Measurements from ENCODE around the gene ERO1B.
A peak's percentile ranks its signal among the peaks of the same experiment; 100 is the strongest.
"Not testable (repeated sequence)": the region's sequence is repeated elsewhere in the genome, so short reads cannot be mapped to it uniquely, and the experiment has no call there.

Gene ERO1B

DNA sequence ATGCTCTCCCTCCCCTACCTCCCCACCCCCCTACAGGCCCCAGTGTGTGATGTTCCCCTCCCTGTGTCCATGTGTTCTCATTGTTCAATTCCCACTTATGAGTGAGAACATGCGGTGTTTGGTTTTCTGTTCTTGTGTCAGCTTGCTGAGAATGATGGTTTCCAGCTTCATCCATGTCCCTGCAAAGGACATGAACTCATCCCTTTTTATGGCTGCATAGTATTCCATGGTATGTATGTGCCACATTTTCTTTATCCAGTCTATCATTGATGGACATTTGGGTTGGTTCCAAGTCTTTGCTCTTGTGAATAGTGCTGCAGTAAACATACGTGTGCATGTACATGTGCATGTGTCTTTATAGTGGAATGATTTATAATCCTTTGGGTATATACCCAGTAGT is 95.3 kb downstream of the ERO1B start:
- H3K27me3 Mint-ChIP-seq; ATAC-seq (replicated peaks); H3K27ac Mint-ChIP-seq; H3K9me3 Mint-ChIP-seq; H3K4me3 Mint-ChIP-seq; DNase-seq: not testable (repeated sequence)
- Mint-ChIP-seq H3K36me3 (ENCODE audit: insufficient read depth) (peaks cover 14% of the 10 kb centered on the region), H3K4me1 (ENCODE audit: low read depth in 2 of 2) (peaks cover 3 to 23% of the 10 kb centered on the region in 2 donors)

DNA sequence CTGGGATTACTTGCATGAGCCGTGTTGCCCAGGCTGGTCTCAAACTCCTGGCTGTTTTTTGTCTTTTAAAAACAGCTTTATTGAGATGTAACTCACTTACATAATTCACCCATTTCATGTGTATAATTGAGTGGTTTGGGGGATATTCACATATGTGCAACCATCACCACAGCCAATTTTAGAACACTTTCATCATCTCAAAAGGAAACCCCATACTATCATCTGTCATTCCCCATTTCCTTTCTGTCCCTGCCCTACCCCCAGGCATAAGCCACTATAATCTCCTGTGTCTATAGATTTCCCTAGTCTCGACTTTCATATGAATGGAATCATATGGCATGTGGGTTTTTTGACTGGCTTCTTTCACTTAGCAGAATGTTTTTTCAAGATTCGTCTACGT is 96.1 kb downstream of the ERO1B start:
- H3K27me3 Mint-ChIP-seq: no peaks in the 10 kb centered on the region
- H3K36me3 Mint-ChIP-seq (ENCODE audit: insufficient read depth): peaks cover 19% of the 10 kb centered on the region
- no peaks in the 10 kb centered on the region for H3K9me3 Mint-ChIP-seq
- no peak for ATAC-seq (replicated peaks)
- H3K4me3 Mint-ChIP-seq: no peak overlapping the region
- peaks cover 3 to 19% of the 10 kb centered on the region in 2 donors for H3K4me1 Mint-ChIP-seq (ENCODE audit: low read depth in 2 of 2)
- H3K27ac Mint-ChIP-seq: peak overlapping the region in 1 of 2 donors; percentile 55
- DNase-seq: no peak

DNA sequence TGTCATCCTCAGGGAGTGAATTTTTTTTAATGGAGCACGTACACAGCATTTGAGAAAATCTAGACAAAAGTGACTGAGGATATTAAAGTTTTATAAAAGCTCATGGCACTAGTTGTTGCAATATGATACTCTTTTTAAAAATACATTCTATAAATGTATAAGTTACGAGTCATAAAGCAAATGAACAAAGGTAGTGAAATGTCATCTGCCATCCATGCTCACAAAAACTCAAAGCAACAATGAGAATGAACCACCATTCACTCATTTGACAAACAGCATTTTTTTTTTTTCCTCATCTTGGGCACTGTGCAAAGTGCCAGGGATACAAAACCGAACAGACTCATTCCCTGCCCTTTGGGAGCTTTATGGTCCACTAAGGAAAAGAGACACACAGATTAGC is 100.7 kb downstream of the ERO1B start:
- no peaks in the 10 kb centered on the region for H3K27me3 Mint-ChIP-seq
- H3K4me3 Mint-ChIP-seq: no peak overlapping the region
- ATAC-seq (replicated peaks): no peak
- H3K4me1 Mint-ChIP-seq (ENCODE audit: low read depth in 2 of 2): peaks cover 0 to 3% of the 10 kb centered on the region in 2 donors
- H3K27ac Mint-ChIP-seq: no peak overlapping the region
- DNase-seq: no peak
- no peaks in the 10 kb centered on the region for H3K9me3 Mint-ChIP-seq
- peaks cover 24% of the 10 kb centered on the region for H3K36me3 Mint-ChIP-seq (ENCODE audit: insufficient read depth)

DNA sequence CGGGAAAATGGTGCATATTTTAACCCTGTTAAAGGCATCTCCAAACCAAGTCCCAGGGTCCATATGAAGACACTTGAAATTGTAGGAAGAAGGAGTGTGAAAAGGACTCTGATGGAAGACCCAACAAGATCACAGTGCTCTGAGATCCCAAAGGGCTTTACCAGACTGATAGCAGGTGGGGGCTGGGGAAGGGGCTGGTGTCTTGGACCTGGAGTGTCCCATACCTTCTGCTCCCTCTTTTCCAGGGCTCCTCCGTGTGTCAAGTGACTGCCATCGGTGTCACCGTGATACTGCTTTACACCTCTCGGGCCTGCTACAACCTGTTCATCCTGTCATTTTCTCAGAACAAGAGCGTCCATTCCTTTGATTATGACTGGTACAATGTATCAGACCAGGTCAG is 102.1 kb downstream of the ERO1B start:
- Mint-ChIP-seq H3K9me3 (no peaks in the 10 kb centered on the region), H3K4me3 (no peak overlapping the region), H3K27me3 (no peaks in the 10 kb centered on the region), H3K27ac (no peak overlapping the region), H3K36me3 (ENCODE audit: insufficient read depth) (peaks cover 24% of the 10 kb centered on the region), H3K4me1 (ENCODE audit: low read depth in 2 of 2) (peaks cover 0 to 1% of the 10 kb centered on the region in 2 donors)
- DNase-seq: no peak
- no peak for ATAC-seq (replicated peaks)

DNA sequence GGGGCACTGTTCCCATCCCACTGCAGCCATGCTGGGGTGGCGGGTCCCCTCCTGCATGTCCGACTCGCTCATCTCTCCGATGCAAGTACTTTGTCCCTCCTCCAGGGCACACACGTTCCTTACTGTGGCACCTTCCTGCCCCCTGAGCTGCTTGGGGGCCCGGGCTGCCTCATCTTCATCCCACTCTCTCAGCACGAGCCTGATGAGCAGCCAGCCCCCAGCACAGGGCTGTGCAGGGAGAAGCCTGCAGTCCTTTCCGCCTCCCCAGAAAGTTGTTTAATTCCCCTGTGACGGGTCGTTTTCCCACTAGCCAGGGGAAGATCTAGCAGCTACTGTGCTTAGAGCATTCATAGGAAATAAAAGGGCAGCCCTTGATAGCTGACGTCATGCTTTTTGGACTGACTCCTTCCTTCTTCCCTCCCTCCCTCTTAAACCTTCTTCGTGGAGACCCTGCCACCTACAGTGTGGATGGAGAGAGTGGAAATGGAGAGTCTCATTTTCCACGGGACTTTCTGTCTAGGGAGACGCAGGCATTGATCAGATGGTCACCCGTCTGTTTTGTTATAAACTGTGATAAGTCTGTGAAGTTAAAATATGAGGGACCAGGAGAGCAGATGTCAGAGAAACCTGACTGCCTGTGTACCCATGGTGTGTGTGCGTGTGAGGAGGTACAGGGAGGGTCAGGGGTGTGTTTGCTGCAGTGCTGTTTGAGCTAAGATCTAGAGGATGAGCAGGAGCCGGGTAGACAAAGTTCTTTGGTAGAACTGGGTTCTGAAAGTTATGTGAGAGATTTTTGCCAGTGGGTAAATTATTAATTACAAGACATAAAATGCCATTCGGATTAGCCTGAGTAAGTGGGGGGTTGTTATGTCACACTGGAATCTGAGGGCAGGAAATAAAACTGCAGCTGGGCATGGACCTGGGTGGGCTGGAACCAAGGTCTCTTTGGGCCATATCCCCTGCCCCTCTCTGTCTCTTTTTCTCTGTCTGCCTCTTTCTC is 105.1 kb downstream of the ERO1B start:
- no peak for ATAC-seq (replicated peaks)
- Mint-ChIP-seq H3K27ac (peak overlapping the region in 1 of 2 donors; percentile 14), H3K9me3 (no peaks in the 10 kb centered on the region), H3K27me3 (no peaks in the 10 kb centered on the region), H3K4me1 (ENCODE audit: low read depth in 2 of 2) (peaks cover 0 to 8% of the 10 kb centered on the region in 2 donors), H3K4me3 (no peak overlapping the region), H3K36me3 (ENCODE audit: insufficient read depth) (peaks cover 33% of the 10 kb centered on the region)
- no peak for DNase-seq

DNA sequence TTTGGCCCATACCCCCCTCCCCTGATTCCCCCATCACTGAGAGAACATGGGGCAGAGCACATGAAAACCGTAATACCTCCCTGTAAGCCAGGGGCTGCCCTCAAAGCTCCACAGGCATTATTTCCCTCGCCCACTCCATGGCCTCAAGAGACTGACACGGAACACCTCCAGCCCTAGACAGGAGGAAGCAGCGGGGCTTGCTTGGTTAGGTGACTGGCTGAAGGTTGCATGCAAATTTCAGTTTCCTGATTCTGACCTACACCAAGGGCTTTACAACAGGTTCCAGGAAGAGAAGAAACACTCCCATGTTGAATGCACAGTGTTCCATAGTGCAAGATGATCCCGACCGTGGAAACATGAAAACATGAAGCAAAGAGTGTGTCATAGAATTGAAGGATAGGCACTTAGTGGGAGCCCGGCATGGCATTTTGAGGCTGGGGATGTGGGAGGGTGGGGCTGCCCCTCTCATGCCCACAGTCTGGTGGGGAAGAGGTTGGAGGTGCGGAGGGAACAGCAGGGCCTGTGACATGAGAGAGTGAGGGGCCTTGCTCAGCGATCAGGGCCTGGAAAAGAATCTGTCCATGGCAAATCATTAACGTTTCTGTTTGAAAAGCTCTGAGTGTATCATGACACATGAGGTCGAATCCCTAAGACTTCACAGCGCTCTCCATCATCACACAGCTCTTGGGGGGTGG is 106.0 kb downstream of the ERO1B start:
- H3K4me3 Mint-ChIP-seq: no peak overlapping the region
- no peaks in the 10 kb centered on the region for H3K27me3 Mint-ChIP-seq
- no peak for DNase-seq
- ATAC-seq (replicated peaks): no peak
- no peaks in the 10 kb centered on the region for H3K9me3 Mint-ChIP-seq
- H3K27ac Mint-ChIP-seq: no peak overlapping the region
- H3K36me3 Mint-ChIP-seq (ENCODE audit: insufficient read depth): peaks cover 31% of the 10 kb centered on the region
- peaks cover 0 to 8% of the 10 kb centered on the region in 2 donors for H3K4me1 Mint-ChIP-seq (ENCODE audit: low read depth in 2 of 2)

DNA sequence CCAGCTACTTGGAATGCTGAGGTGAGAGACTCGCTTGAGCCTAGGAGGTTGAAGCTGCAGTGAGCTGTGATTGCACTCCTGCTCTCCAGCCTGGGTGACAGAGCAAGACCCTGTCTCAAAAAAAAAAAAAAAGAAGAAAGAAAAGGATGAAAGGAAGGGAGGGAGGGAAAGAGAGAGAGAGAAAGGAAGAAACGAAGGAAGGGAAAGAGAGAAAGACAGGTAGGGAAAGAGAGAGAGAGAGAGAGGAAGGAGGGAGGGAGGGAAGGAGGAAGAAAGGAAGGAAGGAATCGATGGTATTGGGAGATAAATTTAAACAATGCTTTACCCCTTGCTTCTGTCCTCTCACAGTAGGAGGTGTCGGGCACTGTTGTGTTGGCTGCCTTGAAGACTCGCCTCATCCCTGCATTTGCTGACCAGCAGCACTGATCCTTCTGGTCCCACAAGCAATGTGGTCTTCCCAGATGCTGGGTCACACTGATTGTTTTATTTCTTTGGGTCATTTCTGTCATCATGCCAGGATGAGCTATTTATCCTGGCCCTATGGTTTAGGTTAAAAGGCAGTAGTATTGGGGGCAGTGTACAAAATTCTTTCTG is 108.5 kb downstream of the ERO1B start:
- Mint-ChIP-seq H3K36me3 (ENCODE audit: insufficient read depth) (peaks cover 27% of the 10 kb centered on the region), H3K27ac (no peak overlapping the region), H3K4me1 (ENCODE audit: low read depth in 2 of 2) (peaks cover 0 to 8% of the 10 kb centered on the region in 2 donors), H3K9me3 (no peaks in the 10 kb centered on the region), H3K4me3 (no peak overlapping the region), H3K27me3 (no peaks in the 10 kb centered on the region)
- DNase-seq (no peak), ATAC-seq (replicated peaks) (no peak)

DNA sequence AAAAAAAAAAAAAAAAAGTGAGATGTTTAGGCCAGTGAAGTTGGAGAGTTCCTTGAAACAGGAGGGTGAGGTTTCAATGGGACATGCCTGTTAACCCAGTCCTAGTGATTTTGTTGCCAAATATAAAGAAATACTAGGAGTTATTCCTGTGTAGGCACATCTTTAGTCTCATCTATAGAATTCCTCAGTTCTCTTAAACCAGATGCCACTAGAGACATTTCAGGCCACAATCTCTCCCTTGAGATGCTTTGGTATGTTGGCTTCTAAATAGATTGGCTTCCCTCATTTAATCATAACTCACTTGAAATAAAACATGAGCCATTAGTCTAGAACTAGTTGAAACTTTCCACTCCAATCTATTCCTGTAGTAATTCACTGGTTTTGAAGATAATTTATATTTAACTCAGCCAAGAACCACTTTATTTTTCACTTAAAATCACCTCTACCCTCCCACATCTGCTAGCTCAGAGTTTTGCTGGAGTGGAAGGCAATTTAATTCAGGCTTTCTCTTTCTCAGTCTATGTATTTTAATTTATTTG is 109.6 kb downstream of the ERO1B start:
- peaks cover 0 to 13% of the 10 kb centered on the region in 2 donors for H3K4me1 Mint-ChIP-seq (ENCODE audit: low read depth in 2 of 2)
- DNase-seq (no peak), ATAC-seq (replicated peaks) (no peak)
- no peaks in the 10 kb centered on the region for H3K9me3 Mint-ChIP-seq
- no peak overlapping the region for H3K4me3 Mint-ChIP-seq
- no peak overlapping the region for H3K27ac Mint-ChIP-seq
- H3K27me3 Mint-ChIP-seq: no peaks in the 10 kb centered on the region
- peaks cover 30% of the 10 kb centered on the region for H3K36me3 Mint-ChIP-seq (ENCODE audit: insufficient read depth)

DNA sequence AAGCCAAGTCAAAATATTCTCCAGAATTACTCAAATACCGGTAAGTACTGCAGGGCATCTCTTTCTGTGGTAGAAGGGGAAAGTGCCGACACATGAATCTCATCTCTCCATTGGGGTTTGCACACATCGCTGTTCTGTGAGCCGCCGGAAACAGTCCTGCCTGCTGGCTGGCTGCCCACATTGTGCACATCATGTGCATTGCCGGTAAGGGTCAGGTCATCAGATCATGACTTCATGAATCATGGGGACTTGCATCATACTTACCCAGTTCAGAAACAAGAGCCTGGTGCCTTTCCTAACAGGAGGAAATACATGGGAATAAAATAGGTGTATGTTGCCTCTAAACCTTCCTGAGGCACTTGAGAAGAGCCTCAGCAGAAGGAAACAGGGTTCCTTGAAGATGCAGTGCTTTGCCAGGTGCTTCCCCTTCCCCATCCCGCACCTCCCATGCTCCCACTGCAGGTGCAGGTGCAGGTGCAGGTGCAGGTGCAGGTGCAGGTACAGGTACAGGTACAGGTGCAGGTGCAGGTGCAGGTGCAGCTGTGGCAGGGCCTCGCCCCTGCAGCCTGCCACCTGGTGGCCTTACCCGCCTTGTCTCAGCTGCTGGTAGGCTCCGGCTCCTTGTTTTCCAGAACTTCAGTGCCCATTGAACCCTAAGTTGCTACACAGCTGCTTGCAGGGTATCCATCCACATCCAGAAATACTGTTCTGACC is 112.9 kb downstream of the ERO1B start:
- DNase-seq: no peak
- H3K27ac Mint-ChIP-seq: no peak overlapping the region
- H3K4me3 Mint-ChIP-seq: no peak overlapping the region
- H3K9me3 Mint-ChIP-seq: peaks cover 2 to 3% of the 10 kb centered on the region in 2 donors
- peaks cover 26% of the 10 kb centered on the region for H3K36me3 Mint-ChIP-seq (ENCODE audit: insufficient read depth)
- ATAC-seq (replicated peaks): peak; percentile 43
- no peaks in the 10 kb centered on the region for H3K27me3 Mint-ChIP-seq
- H3K4me1 Mint-ChIP-seq (ENCODE audit: low read depth in 2 of 2): peaks cover 7 to 29% of the 10 kb centered on the region in 2 donors

DNA sequence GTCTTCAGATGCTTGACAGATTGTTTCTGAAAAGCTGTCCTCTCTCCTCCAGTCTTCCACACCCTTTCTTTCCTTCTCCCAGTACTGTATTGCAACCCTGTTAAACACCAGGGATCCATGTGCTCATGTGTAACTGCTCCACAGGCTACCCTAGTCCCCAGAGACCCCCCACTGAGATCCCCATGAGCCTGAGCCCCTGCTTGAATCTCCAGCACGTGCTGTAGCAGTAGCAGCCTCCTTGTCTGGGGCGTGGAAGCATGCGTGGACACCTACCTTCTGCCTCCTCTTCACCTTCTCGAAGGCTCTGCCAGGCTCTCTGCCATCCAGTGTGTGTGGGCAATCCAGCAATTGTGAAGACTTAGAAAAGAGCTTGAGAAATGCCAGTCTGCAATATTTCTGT is 114.2 kb downstream of the ERO1B start:
- peaks cover 5 to 8% of the 10 kb centered on the region in 2 donors for H3K9me3 Mint-ChIP-seq
- no peak overlapping the region for H3K27ac Mint-ChIP-seq
- DNase-seq: no peak
- no peak overlapping the region for H3K4me3 Mint-ChIP-seq
- ATAC-seq (replicated peaks): no peak
- H3K4me1 Mint-ChIP-seq (ENCODE audit: low read depth in 2 of 2): peaks cover 15 to 38% of the 10 kb centered on the region in 2 donors
- no peaks in the 10 kb centered on the region for H3K27me3 Mint-ChIP-seq
- peaks cover 22% of the 10 kb centered on the region for H3K36me3 Mint-ChIP-seq (ENCODE audit: insufficient read depth)

DNA sequence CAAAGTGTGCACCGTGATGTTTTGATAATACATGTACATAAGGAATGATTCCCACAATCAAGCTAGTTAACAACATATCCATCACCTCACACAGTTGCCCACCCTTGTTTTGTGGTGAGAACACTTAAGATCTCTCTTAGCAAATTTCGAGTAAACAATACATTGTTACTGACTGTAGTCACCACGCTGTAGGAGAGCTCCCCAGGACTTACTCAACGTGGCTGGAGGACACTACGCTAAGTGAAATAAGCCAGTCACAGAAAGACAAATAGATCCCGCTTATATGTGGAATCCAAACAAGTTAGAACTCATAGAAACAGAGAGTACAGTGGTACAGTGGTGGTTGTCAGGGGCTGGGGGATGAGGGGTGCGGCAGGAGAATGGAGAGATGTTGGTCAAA is 114.6 kb downstream of the ERO1B start:
- peaks cover 5 to 8% of the 10 kb centered on the region in 2 donors for H3K9me3 Mint-ChIP-seq
- no peak for ATAC-seq (replicated peaks)
- H3K27ac Mint-ChIP-seq: peak overlapping the region in 1 of 2 donors; percentile 6

DNA sequence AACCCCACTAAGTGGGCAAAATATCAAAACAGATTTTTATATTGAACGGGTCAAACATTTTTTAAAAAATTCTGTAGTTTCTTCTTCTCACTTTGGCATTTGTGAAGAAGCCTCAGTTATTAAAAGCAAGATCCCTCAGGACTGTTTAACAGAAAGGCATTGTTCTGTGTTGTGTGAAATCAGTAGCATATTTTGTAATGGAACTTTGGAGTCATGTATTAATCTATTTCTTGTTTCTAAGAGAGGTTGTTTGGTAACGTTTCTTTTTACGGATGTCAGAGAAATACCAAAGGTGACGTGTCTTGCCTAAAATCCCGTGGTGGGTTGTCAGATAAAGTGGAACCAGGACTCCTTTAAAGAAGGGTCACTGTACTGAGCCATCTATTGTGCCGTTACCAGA is 115.7 kb downstream of the ERO1B start:
- Mint-ChIP-seq H3K27me3 (no peaks in the 10 kb centered on the region), H3K4me3 (no peak overlapping the region), H3K4me1 (ENCODE audit: low read depth in 2 of 2) (peaks cover 20 to 46% of the 10 kb centered on the region in 2 donors), H3K27ac (no peak overlapping the region), H3K36me3 (ENCODE audit: insufficient read depth) (peaks cover 26% of the 10 kb centered on the region), H3K9me3 (peaks cover 9 to 19% of the 10 kb centered on the region in 2 donors)
- ATAC-seq (replicated peaks) (no peak), DNase-seq (no peak)

More for the DNA sequence above, 114.6 kb downstream of the ERO1B start:
- H3K36me3 Mint-ChIP-seq (ENCODE audit: insufficient read depth): peaks cover 19% of the 10 kb centered on the region
- DNase-seq: no peak
- peaks cover 15 to 38% of the 10 kb centered on the region in 2 donors for H3K4me1 Mint-ChIP-seq (ENCODE audit: low read depth in 2 of 2)
- no peak overlapping the region for H3K4me3 Mint-ChIP-seq
- no peaks in the 10 kb centered on the region for H3K27me3 Mint-ChIP-seq

All from effector memory CD8-positive, alpha-beta T cell (primary cell).